Astrocyte (in vitro differentiated cells and primary cell): Measurements from ENCODE around the gene JAKMIP1. TPM values are rescaled to one million over a fixed set of nuclear protein-coding genes. Genes with fewer than 3 reads are reported as not detected.

ENCODE experiments used
- DNase-seq: peaks from one replicate; pipeline ENCODE4 v3.0.0-alpha.2; 2010; ENCODE audit warnings: low read depth
- FAIRE-seq: peaks from 2 replicates; lab custom pipeline; 2011; peaks lifted over from hg19 to GRCh38; lab: Jason Lieb, UNC
- H2AFZ ChIP-seq: 2 replicates; pipeline ENCODE4 v1.6.0; 2012; ENCODE audit warnings: low read depth, low read length, inconsistent platforms
- H3K27ac ChIP-seq: 2 replicates; pipeline ENCODE4 v1.5.1; 2011; ENCODE audit warnings: low read depth, low read length, inconsistent platforms
- H3K27me3 ChIP-seq: 2 replicates; pipeline ENCODE4 v1.6.0; 2011; ENCODE audit warnings: low read length, inconsistent platforms; ENCODE audit not compliant: insufficient read depth
- H3K36me3 ChIP-seq: 2 replicates; pipeline ENCODE4 v1.5.1; 2011; ENCODE audit warnings: low read length, inconsistent platforms; ENCODE audit not compliant: insufficient read depth
- H3K4me1 ChIP-seq: 2 replicates; pipeline ENCODE4 v1.5.1; 2011; ENCODE audit warnings: low read length, inconsistent platforms; ENCODE audit not compliant: insufficient read depth
- H3K4me2 ChIP-seq: 2 replicates; pipeline ENCODE4 v1.6.0; 2012; ENCODE audit warnings: low read length, inconsistent platforms
- H3K4me3 ChIP-seq: 2 replicates; pipeline ENCODE4 v1.5.1; 2011; ENCODE audit warnings: low read depth, mild to moderate bottlenecking, low read length, inconsistent platforms; ENCODE audit not compliant: insufficient read depth
- H3K79me2 ChIP-seq: 2 replicates; pipeline ENCODE4 v1.6.0; 2012; ENCODE audit warnings: mild to moderate bottlenecking, low read length, inconsistent platforms; ENCODE audit not compliant: insufficient read depth
- H3K9ac ChIP-seq: 2 replicates; pipeline ENCODE4 v1.6.0; 2012; ENCODE audit warnings: mild to moderate bottlenecking, low read length, inconsistent platforms
- H3K9me3 ChIP-seq: 2 replicates; pipeline ENCODE4 v1.5.1; 2012; ENCODE audit warnings: low read depth, mild to moderate bottlenecking, low read length, inconsistent platforms; ENCODE audit not compliant: insufficient read depth
- H4K20me1 ChIP-seq: 2 replicates; pipeline ENCODE4 v1.6.0; 2012; ENCODE audit warnings: low read length, inconsistent platforms; ENCODE audit not compliant: insufficient read depth
- H3K27ac Mint-ChIP-seq: one replicate; pipeline ENCODE4 v1.8.0; 2021; ENCODE audit warnings: mild to moderate bottlenecking, mixed read lengths; ENCODE audit not compliant: unreplicated experiment
- H3K27me3 Mint-ChIP-seq: one replicate; pipeline ENCODE4 v1.8.0; 2021; ENCODE audit warnings: low read depth, mixed read lengths; ENCODE audit not compliant: unreplicated experiment
- H3K36me3 Mint-ChIP-seq: one replicate; pipeline ENCODE4 v1.8.0; 2021; ENCODE audit warnings: low read depth, mixed read lengths; ENCODE audit not compliant: unreplicated experiment
- H3K4me1 Mint-ChIP-seq: one replicate; pipeline ENCODE4 v1.8.0; 2021; ENCODE audit warnings: low read depth, mixed read lengths; ENCODE audit not compliant: unreplicated experiment
- H3K4me3 Mint-ChIP-seq: one replicate; pipeline ENCODE4 v1.8.0; 2021; ENCODE audit warnings: mild to moderate bottlenecking, moderate library complexity, mixed read lengths; ENCODE audit not compliant: unreplicated experiment
- H3K9me3 Mint-ChIP-seq: one replicate; pipeline ENCODE4 v1.8.0; 2021; ENCODE audit warnings: mild to moderate bottlenecking, mixed read lengths; ENCODE audit not compliant: unreplicated experiment
- EZH2 ChIP-seq: IDR thresholded peaks from 2 replicates; pipeline ENCODE4 v1.6.1; 2012; ENCODE audit warnings: mild to moderate bottlenecking, low read length, inconsistent platforms; ENCODE audit not compliant: insufficient read depth
- total RNA-seq: library from RNA; stranded (reverse); gene quantifications from 2 replicates; pipeline ENCODE4 v1.2.1, GENCODE V29; 2021
- TF ChIP-seq, protein P1 (sequence below): IDR thresholded peaks from 2 replicates; pipeline ENCODE4 v1.5.1; 2011; ENCODE audit warnings: low read depth, mild to moderate bottlenecking, inconsistent platforms, low read length, moderate library complexity; ENCODE audit not compliant: insufficient read depth

Gene JAKMIP1
- total RNA-seq, 1 donor from 2014 or later, result 0.50 TPM

DNA sequence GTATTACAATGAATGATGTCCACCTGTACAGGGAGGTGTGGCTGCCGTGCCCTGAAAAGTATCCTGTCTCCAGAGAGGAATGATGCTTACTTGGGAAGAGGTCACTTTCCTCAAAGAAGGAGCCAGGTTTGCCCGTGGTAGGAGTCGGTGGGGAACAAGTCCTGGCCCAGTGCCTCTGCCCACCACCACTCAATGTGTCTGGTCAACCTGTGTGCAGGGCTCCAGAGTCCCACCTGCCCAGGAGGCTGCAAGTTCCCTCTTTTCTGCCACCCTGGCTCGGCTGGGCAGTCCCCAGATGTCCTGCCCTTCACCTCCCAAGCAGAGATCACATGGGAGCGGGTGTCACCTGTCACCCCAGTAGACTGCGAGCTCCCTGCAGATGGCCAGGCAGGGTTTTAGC lies 106.7 kb downstream of the JAKMIP1 start:
- H3K27me3 Mint-ChIP-seq, result peaks cover 40% of the 10 kb centered on the region
- FAIRE-seq, result no peak
- H3K27ac Mint-ChIP-seq, result no peak overlapping the region
- H4K20me1 ChIP-seq, result no peaks in the 10 kb centered on the region
- H3K4me1 Mint-ChIP-seq, result peaks cover 6% of the 10 kb centered on the region
- no peaks in the 10 kb centered on the region for H3K36me3 Mint-ChIP-seq
- no peak for DNase-seq
- no peak overlapping the region for H3K4me3 ChIP-seq
- H3K27me3 ChIP-seq, result no peaks in the 10 kb centered on the region
- H3K4me1 ChIP-seq, result no peaks in the 10 kb centered on the region
- no peaks in the 10 kb centered on the region for H3K9me3 Mint-ChIP-seq
- no peak overlapping the region for H2AFZ ChIP-seq
- no peaks in the 10 kb centered on the region for H3K9me3 ChIP-seq
- H3K4me2 ChIP-seq, result no peak overlapping the region
- no peak overlapping the region for H3K9ac ChIP-seq
- no peak overlapping the region for H3K27ac ChIP-seq
- TF ChIP-seq, protein P1, sequence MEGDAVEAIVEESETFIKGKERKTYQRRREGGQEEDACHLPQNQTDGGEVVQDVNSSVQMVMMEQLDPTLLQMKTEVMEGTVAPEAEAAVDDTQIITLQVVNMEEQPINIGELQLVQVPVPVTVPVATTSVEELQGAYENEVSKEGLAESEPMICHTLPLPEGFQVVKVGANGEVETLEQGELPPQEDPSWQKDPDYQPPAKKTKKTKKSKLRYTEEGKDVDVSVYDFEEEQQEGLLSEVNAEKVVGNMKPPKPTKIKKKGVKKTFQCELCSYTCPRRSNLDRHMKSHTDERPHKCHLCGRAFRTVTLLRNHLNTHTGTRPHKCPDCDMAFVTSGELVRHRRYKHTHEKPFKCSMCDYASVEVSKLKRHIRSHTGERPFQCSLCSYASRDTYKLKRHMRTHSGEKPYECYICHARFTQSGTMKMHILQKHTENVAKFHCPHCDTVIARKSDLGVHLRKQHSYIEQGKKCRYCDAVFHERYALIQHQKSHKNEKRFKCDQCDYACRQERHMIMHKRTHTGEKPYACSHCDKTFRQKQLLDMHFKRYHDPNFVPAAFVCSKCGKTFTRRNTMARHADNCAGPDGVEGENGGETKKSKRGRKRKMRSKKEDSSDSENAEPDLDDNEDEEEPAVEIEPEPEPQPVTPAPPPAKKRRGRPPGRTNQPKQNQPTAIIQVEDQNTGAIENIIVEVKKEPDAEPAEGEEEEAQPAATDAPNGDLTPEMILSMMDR, result no peak
- no peak overlapping the region for H3K4me3 Mint-ChIP-seq
- no peaks in the 10 kb centered on the region for H3K79me2 ChIP-seq
- H3K36me3 ChIP-seq, result no peaks in the 10 kb centered on the region

DNA sequence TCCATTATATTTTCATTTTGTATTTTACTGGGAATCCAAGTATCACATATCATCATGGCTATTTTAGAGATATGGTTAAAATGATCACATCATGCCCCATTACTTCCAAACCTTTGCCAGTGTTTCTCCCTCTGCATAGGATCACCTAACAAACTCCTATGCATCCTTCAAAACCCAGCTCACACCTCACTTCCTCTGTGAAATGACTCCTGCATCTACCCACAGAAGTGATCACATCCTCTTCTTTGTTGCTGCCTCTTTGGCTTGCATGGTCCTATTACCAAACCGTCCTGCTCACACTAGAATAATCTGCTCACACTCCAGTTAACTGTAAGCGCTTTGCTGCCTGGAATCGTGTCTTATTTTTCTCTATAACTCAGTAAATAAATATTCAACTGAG lies 107.4 kb downstream of the JAKMIP1 start:
- Mint-ChIP-seq H3K36me3 (no peaks in the 10 kb centered on the region), H3K4me1 (peaks cover 6% of the 10 kb centered on the region), H3K27me3 (peaks cover 47% of the 10 kb centered on the region), H3K4me3 (no peak overlapping the region), H3K9me3 (no peaks in the 10 kb centered on the region), H3K27ac (no peak overlapping the region)
- H4K20me1 ChIP-seq, result no peaks in the 10 kb centered on the region
- TF ChIP-seq EZH2, result no peak
- TF ChIP-seq, protein P1, result no peak
- H3K36me3 ChIP-seq, result no peaks in the 10 kb centered on the region
- DNase-seq (no peak), FAIRE-seq (no peak)
- H3K9me3 ChIP-seq, result no peaks in the 10 kb centered on the region
- H3K9ac ChIP-seq, result no peak overlapping the region
- no peak overlapping the region for H2AFZ ChIP-seq
- no peak overlapping the region for H3K4me2 ChIP-seq
- no peak overlapping the region for H3K27ac ChIP-seq
- H3K27me3 ChIP-seq, result no peaks in the 10 kb centered on the region
- no peak overlapping the region for H3K4me3 ChIP-seq
- no peaks in the 10 kb centered on the region for H3K79me2 ChIP-seq
- H3K4me1 ChIP-seq, result no peaks in the 10 kb centered on the region

DNA sequence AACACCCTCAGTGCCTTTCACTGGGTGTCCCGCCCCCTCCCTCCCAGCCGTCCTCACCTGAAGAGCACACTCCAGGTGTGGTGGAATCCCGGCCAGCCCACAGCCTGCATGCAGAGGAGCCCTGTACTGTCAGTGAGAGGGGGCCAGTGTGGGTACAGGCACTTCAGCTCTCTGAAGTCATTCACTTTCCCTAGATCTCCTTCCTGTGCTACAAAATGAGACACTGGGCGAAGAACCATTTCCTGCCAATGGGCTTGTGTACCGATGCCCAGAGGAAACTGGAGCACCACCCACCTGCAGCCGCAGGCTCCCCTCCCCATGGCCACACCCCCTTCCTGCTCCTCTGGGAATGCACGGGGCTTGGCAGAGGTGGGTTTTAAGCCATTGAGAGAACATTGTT lies 108.2 kb downstream of the JAKMIP1 start:
- DNase-seq, result no peak
- no peak overlapping the region for H3K9ac ChIP-seq
- TF ChIP-seq EZH2, result no peak
- TF ChIP-seq, protein P1, result no peak
- no peaks in the 10 kb centered on the region for H3K36me3 ChIP-seq
- no peak overlapping the region for H3K4me3 ChIP-seq
- H2AFZ ChIP-seq, result no peak overlapping the region
- Mint-ChIP-seq H3K4me3 (no peak overlapping the region), H3K27me3 (peaks cover 50% of the 10 kb centered on the region), H3K9me3 (no peaks in the 10 kb centered on the region), H3K4me1 (peaks cover 6% of the 10 kb centered on the region), H3K36me3 (no peaks in the 10 kb centered on the region), H3K27ac (no peak overlapping the region)
- no peaks in the 10 kb centered on the region for H3K79me2 ChIP-seq
- no peak overlapping the region for H3K4me2 ChIP-seq
- H3K27ac ChIP-seq, result no peak overlapping the region
- H3K27me3 ChIP-seq, result no peaks in the 10 kb centered on the region
- no peaks in the 10 kb centered on the region for H3K9me3 ChIP-seq
- H3K4me1 ChIP-seq, result no peaks in the 10 kb centered on the region
- H4K20me1 ChIP-seq, result no peaks in the 10 kb centered on the region
- no peak for FAIRE-seq
